ENCODE measurements around the gene SOX15. TPM values are rescaled to one million over a fixed set of nuclear protein-coding genes. Genes with fewer than 3 reads are reported as not detected.

The SOX15 gene
- total RNA-seq, 2 donors from 2014 or later, result not detected

DNA sequence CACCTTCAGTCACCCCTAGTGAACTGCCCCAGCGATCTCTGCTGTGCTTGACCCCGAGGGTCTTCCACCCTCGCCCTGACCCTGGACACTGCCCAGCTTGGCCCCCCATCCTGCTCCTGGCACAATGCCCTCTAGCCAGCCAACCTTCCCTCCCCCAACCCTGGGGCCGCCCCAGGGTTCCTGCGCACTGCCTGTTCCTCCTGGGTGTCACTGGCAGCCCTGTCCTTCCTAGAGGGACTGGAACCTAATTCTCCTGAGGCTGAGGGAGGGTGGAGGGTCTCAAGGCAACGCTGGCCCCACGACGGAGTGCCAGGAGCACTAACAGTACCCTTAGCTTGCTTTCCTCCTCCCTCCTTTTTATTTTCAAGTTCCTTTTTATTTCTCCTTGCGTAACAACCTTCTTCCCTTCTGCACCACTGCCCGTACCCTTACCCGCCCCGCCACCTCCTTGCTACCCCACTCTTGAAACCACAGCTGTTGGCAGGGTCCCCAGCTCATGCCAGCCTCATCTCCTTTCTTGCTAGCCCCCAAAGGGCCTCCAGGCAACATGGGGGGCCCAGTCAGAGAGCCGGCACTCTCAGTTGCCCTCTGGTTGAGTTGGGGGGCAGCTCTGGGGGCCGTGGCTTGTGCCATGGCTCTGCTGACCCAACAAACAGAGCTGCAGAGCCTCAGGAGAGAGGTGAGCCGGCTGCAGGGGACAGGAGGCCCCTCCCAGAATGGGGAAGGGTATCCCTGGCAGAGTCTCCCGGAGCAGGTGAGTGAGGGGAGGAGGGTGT, 31.2 kb downstream of the SOX15 start, which contains the start of gene TNFSF13:
TNFSF13 (plus strand) TSS at position 207 of the 776 bp plus-strand sequence; CDS start at position 497, 290 bp downstream.
- Histone ChIP-seq H3K4me1 (peaks cover 53% of the 10 kb centered on the region), H3K27ac (peak within 1 kb of the TSS; percentile 92 to 99 (median 98)), H3K4me3 (peak within 1 kb of the TSS; percentile 5 to 39), H3K9me3 (no peaks in the 10 kb centered on the region), H3K27me3 (no peaks in the 10 kb centered on the region), H3K36me3 (replicated peaks in 1 of 2; ENCODE audit: insufficient read depth in 1 of 2, low read depth in 2 of 2) (no peaks in the 10 kb centered on the region)
- TF ChIP-seq, protein P1, sequence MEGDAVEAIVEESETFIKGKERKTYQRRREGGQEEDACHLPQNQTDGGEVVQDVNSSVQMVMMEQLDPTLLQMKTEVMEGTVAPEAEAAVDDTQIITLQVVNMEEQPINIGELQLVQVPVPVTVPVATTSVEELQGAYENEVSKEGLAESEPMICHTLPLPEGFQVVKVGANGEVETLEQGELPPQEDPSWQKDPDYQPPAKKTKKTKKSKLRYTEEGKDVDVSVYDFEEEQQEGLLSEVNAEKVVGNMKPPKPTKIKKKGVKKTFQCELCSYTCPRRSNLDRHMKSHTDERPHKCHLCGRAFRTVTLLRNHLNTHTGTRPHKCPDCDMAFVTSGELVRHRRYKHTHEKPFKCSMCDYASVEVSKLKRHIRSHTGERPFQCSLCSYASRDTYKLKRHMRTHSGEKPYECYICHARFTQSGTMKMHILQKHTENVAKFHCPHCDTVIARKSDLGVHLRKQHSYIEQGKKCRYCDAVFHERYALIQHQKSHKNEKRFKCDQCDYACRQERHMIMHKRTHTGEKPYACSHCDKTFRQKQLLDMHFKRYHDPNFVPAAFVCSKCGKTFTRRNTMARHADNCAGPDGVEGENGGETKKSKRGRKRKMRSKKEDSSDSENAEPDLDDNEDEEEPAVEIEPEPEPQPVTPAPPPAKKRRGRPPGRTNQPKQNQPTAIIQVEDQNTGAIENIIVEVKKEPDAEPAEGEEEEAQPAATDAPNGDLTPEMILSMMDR (IDR thresholded peaks at IDR 0.05), result no peak
- peak in 1 of 3 donors; percentile 5 for TF ChIP-seq POLR2A (IDR thresholded peaks at IDR 0.05)
- DNase-seq, result peak; percentile 54 to 69 (median 64)
- 5 to 6% methylated on average over 16 of the region's 16 CpGs for WGBS, 2 donors
- intact Hi-C loops (cut with DNase I), result no loop called here
- ATAC-seq, result peak; percentile 12

DNA sequence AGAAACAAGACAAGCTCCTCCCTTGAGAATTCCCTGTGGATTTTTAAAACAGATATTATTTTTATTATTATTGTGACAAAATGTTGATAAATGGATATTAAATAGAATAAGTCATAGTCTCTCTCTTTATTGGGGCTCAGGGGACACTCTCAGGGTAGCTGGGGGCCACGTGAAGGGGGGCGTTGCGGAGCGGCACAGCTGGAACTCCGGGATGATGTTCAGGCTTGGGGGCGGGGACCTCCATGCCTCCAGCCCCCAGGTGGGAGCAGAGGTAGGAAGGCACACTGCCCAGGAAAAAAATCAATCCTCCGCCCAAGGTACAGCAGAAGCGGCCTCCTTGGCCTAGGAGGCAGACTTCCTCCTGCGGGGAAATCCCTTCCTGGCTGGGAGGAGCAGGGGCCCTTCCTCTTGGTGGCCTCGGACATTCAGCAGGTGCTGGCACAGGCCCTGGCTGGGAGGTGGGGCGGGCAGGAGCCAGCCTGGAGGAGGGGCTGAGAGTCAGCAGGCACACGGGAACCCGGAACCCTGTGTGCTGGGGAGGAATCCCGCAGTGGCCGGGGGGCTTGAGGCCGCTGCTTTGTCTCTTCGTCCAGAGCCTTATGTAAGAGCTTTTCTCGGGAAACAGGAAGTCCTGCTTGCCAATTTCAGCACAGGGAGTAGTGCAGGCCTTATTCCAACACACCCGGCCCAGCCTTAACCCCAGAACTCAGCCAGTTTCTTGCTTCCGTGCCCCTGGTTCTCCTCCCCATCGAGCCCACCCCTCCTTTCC, 31.9 kb downstream of the SOX15 start:
- DNase-seq (peak; percentile 93 to 97 (median 96)), ATAC-seq (peak; percentile 76)
- intact Hi-C loops (cut with DNase I), result no loop called here
- peak; percentile 69 to 94 (median 91) for TF ChIP-seq POLR2A (IDR thresholded peaks at IDR 0.05)
- TF ChIP-seq, protein P1 (IDR thresholded peaks at IDR 0.05), result peak in 3 of 7 experiments; percentile 11 to 31 (median 23)
- Histone ChIP-seq H3K36me3 (replicated peaks in 1 of 2; ENCODE audit: insufficient read depth in 1 of 2, low read depth in 2 of 2) (no peaks in the 10 kb centered on the region), H3K27ac (peak overlapping the region; percentile 92 to 99 (median 98)), H3K27me3 (no peaks in the 10 kb centered on the region), H3K4me3 (peak overlapping the region in 1 of 2 donors; percentile 5), H3K4me1 (peaks cover 45% of the 10 kb centered on the region), H3K9me3 (no peaks in the 10 kb centered on the region)
- WGBS, 2 donors, result 2 to 3% methylated on average over 15 to 21 of the region's 21 CpGs

DNA sequence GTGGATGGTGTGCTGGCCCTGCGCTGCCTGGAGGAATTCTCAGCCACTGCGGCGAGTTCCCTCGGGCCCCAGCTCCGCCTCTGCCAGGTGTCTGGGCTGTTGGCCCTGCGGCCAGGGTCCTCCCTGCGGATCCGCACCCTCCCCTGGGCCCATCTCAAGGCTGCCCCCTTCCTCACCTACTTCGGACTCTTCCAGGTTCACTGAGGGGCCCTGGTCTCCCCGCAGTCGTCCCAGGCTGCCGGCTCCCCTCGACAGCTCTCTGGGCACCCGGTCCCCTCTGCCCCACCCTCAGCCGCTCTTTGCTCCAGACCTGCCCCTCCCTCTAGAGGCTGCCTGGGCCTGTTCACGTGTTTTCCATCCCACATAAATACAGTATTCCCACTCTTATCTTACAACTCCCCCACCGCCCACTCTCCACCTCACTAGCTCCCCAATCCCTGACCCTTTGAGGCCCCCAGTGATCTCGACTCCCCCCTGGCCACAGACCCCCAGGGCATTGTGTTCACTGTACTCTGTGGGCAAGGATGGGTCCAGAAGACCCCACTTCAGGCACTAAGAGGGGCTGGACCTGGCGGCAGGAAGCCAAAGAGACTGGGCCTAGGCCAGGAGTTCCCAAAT, 32.6 kb downstream of the SOX15 start:
- H3K4me1 ChIP-seq, result peaks cover 38% of the 10 kb centered on the region
- no peaks in the 10 kb centered on the region for H3K27me3 ChIP-seq
- H3K4me3 ChIP-seq, result no peak overlapping the region
- no peaks in the 10 kb centered on the region for H3K36me3 ChIP-seq (replicated peaks in 1 of 2; ENCODE audit: insufficient read depth in 1 of 2, low read depth in 2 of 2)
- 64 to 67% methylated on average over 11 to 19 of the region's 19 CpGs for WGBS, 2 donors
- no peak for ATAC-seq
- intact Hi-C loops (cut with DNase I), result no loop called here
- DNase-seq, result no peak
- TF ChIP-seq POLR2A (IDR thresholded peaks at IDR 0.05), result no peak
- TF ChIP-seq, protein P1 (IDR thresholded peaks at IDR 0.05), result no peak
- H3K9me3 ChIP-seq, result no peaks in the 10 kb centered on the region
- H3K27ac ChIP-seq, result peak overlapping the region; percentile 92 to 99 (median 98)

DNA sequence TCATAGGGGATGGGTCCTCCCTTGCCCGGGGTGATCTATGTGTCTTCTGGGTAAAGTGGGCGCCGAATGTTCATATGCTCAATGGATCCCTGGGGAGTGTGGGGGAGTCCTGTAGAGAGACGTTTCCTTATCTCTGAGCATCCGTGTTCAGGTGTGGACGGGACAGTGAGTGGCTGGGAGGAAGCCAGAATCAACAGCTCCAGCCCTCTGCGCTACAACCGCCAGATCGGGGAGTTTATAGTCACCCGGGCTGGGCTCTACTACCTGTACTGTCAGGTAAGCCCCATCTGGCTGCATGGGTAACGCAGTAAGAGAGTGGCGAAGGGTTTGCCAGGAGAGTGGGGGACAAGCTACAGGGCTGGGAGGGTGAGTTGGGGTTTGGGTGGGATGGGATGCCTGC, 33.3 kb downstream of the SOX15 start:
- intact Hi-C loops (cut with DNase I), result no loop called here
- Histone ChIP-seq H3K36me3 (replicated peaks in 1 of 2; ENCODE audit: insufficient read depth in 1 of 2, low read depth in 2 of 2) (no peaks in the 10 kb centered on the region), H3K27me3 (no peaks in the 10 kb centered on the region), H3K4me1 (peaks cover 37% of the 10 kb centered on the region), H3K9me3 (no peaks in the 10 kb centered on the region), H3K4me3 (no peak overlapping the region), H3K27ac (no peak overlapping the region)
- no peak for ATAC-seq
- 64 to 70% methylated on average over 8 to 12 of the region's 12 CpGs for WGBS, 2 donors
- no peak for DNase-seq
- TF ChIP-seq, protein P1 (IDR thresholded peaks at IDR 0.05), result no peak
- TF ChIP-seq POLR2A (IDR thresholded peaks at IDR 0.05), result no peak

All from body of pancreas (tissue), 4 donors.